Measurements from ENCODE around the gene RPUSD1.
"Not testable (repeated sequence)": the region's sequence is repeated elsewhere in the genome, so short reads cannot be mapped to it uniquely, and the experiment has no call there.

DNA sequence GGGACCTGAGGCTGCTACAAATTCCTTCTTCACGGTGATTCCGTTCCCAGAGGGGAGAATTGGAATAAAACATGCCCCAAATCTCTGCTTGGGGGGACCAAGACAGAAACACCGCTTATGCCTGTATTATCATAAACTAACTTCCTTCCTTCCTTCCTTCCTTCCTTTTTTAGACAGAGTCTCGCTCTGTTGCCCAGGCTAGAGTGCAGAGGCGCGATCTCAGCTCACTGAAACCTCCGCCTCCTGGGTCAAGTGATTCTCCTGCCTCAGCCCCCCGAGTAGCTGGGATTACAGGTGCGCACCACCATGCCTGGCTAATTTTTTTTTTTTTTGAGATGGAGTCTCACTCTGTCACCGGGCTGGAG is 31.8 kb upstream of the RPUSD1 start:
- TF ChIP-seq, protein P1, sequence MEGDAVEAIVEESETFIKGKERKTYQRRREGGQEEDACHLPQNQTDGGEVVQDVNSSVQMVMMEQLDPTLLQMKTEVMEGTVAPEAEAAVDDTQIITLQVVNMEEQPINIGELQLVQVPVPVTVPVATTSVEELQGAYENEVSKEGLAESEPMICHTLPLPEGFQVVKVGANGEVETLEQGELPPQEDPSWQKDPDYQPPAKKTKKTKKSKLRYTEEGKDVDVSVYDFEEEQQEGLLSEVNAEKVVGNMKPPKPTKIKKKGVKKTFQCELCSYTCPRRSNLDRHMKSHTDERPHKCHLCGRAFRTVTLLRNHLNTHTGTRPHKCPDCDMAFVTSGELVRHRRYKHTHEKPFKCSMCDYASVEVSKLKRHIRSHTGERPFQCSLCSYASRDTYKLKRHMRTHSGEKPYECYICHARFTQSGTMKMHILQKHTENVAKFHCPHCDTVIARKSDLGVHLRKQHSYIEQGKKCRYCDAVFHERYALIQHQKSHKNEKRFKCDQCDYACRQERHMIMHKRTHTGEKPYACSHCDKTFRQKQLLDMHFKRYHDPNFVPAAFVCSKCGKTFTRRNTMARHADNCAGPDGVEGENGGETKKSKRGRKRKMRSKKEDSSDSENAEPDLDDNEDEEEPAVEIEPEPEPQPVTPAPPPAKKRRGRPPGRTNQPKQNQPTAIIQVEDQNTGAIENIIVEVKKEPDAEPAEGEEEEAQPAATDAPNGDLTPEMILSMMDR (IDR thresholded peaks at IDR 0.05 in 2 of 3, conservative IDR thresholded peaks at IDR 0.05 in 1 of 3; ENCODE audit: borderline replicate concordance in 1 of 3, insufficient read depth in 1 of 3, low read depth in 2 of 3, low read length in 2 of 3), result not testable (repeated sequence)
- not testable (repeated sequence) for TF ChIP-seq POLR2AphosphoS5 (IDR thresholded peaks at IDR 0.05; ENCODE audit: low read depth, low read length); SIN3A (IDR thresholded peaks at IDR 0.05; ENCODE audit: low read depth); EGR1 (IDR thresholded peaks at IDR 0.05; ENCODE audit: low read depth); RAD21 (IDR thresholded peaks at IDR 0.05; ENCODE audit: low read depth); POLR2A (IDR thresholded peaks at IDR 0.05; ENCODE audit: borderline replicate concordance, extremely low read depth, insufficient read depth, insufficient read length); CEBPB (IDR thresholded peaks at IDR 0.05; ENCODE audit: low read depth); EZH2 (IDR thresholded peaks at IDR 0.05); TCF7L2 (IDR thresholded peaks at IDR 0.05; ENCODE audit: borderline replicate concordance, extremely low read depth, insufficient read depth, insufficient read length); JUND (IDR thresholded peaks at IDR 0.05); ZNF274 (IDR thresholded peaks at IDR 0.05; ENCODE audit: low read depth, low read length)
- TF ChIP-seq, protein P2, sequence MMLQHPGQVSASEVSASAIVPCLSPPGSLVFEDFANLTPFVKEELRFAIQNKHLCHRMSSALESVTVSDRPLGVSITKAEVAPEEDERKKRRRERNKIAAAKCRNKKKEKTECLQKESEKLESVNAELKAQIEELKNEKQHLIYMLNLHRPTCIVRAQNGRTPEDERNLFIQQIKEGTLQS (IDR thresholded peaks at IDR 0.05), result not testable (repeated sequence)

Measured in HCT116 (cell line).